OCI-LY7 (cell line): ENCODE data around the gene KPNA2. TPM values are rescaled to one million over a fixed set of nuclear protein-coding genes. Genes with fewer than 3 reads are reported as not detected.
"Not testable (repeated sequence)": the region's sequence is repeated elsewhere in the genome, so short reads cannot be mapped to it uniquely, and the experiment has no call there.

Experiments
- BruUV-seq: library from RNA; stranded (reverse); fragments of 400-500 nt; replicated peaks from 2 replicates; lab custom pipeline; 2021; lab: Mats Ljungman, UMichigan
- CTCF ChIA-PET: fragments of 300-600 bp; sonication (Branson Sonifier 250); formaldehyde crosslinking; loops from one replicate; lab custom pipeline; 2022; ENCODE audit warnings: antibody characterized with exemption; ENCODE audit not compliant: unreplicated experiment; lab: Charles Lee
- POLR2A ChIA-PET: fragments of 300-600 bp; sonication (Branson Sonifier 250); formaldehyde crosslinking; loops from one replicate; lab custom pipeline; 2022; ENCODE audit warnings: antibody characterized with exemption; lab: Charles Lee
- DNase-seq: peaks from one replicate; pipeline ENCODE4 v3.0.0-alpha.2; 2015; ENCODE audit warnings: low spot score
- H2AFZ ChIP-seq: fragments of 200-600 bp; sonication (generic), shearing (Covaris generic); 2 replicates; pipeline ENCODE4 v1.6.1; 2014; ENCODE audit warnings: mild to moderate bottlenecking, antibody characterized with exemption, low read length, moderate library complexity
- H3K27ac ChIP-seq: fragments of 200-600 bp; sonication (generic); 2 replicates; pipeline ENCODE4 v1.5.1; 2014; ENCODE audit warnings: mixed run types, low read depth, mild to moderate bottlenecking, moderate library complexity, low read length, inconsistent platforms; ENCODE audit not compliant: poor library complexity, severe bottlenecking
- H3K36me3 ChIP-seq: fragments of 200-600 bp; sonication (generic); 2 replicates; pipeline ENCODE4 v1.6.1; 2014; ENCODE audit warnings: mild to moderate bottlenecking, antibody characterized with exemption, low read length, moderate library complexity, mixed read lengths; ENCODE audit not compliant: insufficient read depth
- H3K4me1 ChIP-seq: fragments of 200-600 bp; sonication (generic); 2 replicates; pipeline ENCODE4 v1.5.1; 2014; ENCODE audit warnings: mild to moderate bottlenecking, low read length; ENCODE audit not compliant: insufficient read depth, poor library complexity, severe bottlenecking
- H3K4me2 ChIP-seq: fragments of 200-600 bp; sonication (generic); 2 replicates; pipeline ENCODE4 v1.6.1; 2014; ENCODE audit warnings: mild to moderate bottlenecking, low read length
- H3K4me3 ChIP-seq: fragments of 200-600 bp; sonication (generic); 2 replicates; pipeline ENCODE4 v1.5.1; 2014; ENCODE audit warnings: mild to moderate bottlenecking, low read depth, low read length; ENCODE audit not compliant: poor library complexity, severe bottlenecking
- H3K79me2 ChIP-seq: fragments of 200-600 bp; sonication (generic); 2 replicates; pipeline ENCODE4 v1.6.1; 2016; ENCODE audit warnings: low read depth, mild to moderate bottlenecking, low read length, moderate library complexity, mixed read lengths; ENCODE audit not compliant: insufficient read depth
- H3K9me2 ChIP-seq: fragments of 200-600 bp; sonication (generic); 2 replicates; pipeline ENCODE4 v1.6.1; 2016; ENCODE audit warnings: mild to moderate bottlenecking, low read length, mixed read lengths; ENCODE audit not compliant: insufficient read depth
- H3K9me3 ChIP-seq: fragments of 200-600 bp; sonication (generic); 2 replicates; pipeline ENCODE4 v1.6.1; 2014; ENCODE audit warnings: mild to moderate bottlenecking, mixed run types, low read length, mixed read lengths
- H4K20me1 ChIP-seq: fragments of 200-600 bp; sonication (generic); 2 replicates; pipeline ENCODE4 v1.6.1; 2014; ENCODE audit warnings: mild to moderate bottlenecking, antibody characterized with exemption, low read length, moderate library complexity, mixed read lengths; ENCODE audit not compliant: insufficient read depth
- CTCF ChIP-seq: fragments of 200-600 bp; sonication (generic); conservative IDR thresholded peaks from 2 replicates; pipeline ENCODE4 v1.5.1; 2014; ENCODE audit warnings: mild to moderate bottlenecking, antibody characterized with exemption, low read length, moderate library complexity, mixed read lengths
- EZH2phosphoT487 ChIP-seq: fragments of 200-600 bp; sonication (generic); IDR thresholded peaks from 2 replicates; pipeline ENCODE4 v1.6.1; 2018; ENCODE audit warnings: low read depth, borderline replicate concordance, mild to moderate bottlenecking, mixed run types, antibody characterized with exemption, low read length, moderate library complexity, mixed read lengths
- intact Hi-C: fragments of 100-400 bp; cut with micrococcal nuclease; formaldehyde crosslinking; loops from one replicate; pipeline ENCODE4 v1.10.0; 2022; ENCODE audit not compliant: unreplicated experiment
- total RNA-seq, 2 experiments: library from RNA; depleted of rRNA in 1 of 2; stranded (reverse); fragments of >200 nt in 1 of 2; shearing (Covaris generic) in 1 of 2; gene quantifications; 2 replicates each; pipeline ENCODE4 v1.2.3, GENCODE V29; 2014 to 2022

The KPNA2 gene
- total RNA-seq, 2 experiments from 2014 or later, result 253 to 416 TPM

- DNase-seq, H3K79me2 ChIP-seq, H3K4me3 ChIP-seq, H4K20me1 ChIP-seq, BruUV-seq, CTCF ChIA-PET, H3K27ac ChIP-seq, H3K9me3 ChIP-seq, H3K4me2 ChIP-seq, H3K9me2 ChIP-seq, H2AFZ ChIP-seq, H3K4me1 ChIP-seq: not testable (repeated sequence)
- intact Hi-C loops, result loop anchor here (10.0 kb wide), 1 partner anchor 123 kb away; no protein-coding TSS in a partner anchor
- POLR2A ChIA-PET, result interaction anchor here (0.6 to 1.4 kb wide), 4 partner anchors 10 to 563 kb away, joined by 3 to 5 read pairs (median 4); no protein-coding TSS in a partner anchor
- H3K36me3 ChIP-seq, result peaks cover 24% of the 10 kb centered on the region
Measured at GRCh38 chr17:68051321-68052312, 16.1 kb downstream of the KPNA2 start.

GRCh38 chr17:68052810-68053209, 17.3 kb downstream of the KPNA2 start:
- no peak for DNase-seq
- no peak overlapping the region for H2AFZ ChIP-seq
- H3K9me3 ChIP-seq, result no peaks in the 10 kb centered on the region
- H3K36me3 ChIP-seq, result peaks cover 12% of the 10 kb centered on the region
- intact Hi-C loops, result loop anchor here (10.0 kb wide), 1 partner anchor 122 kb away; no protein-coding TSS in a partner anchor
- no peak overlapping the region for H3K4me3 ChIP-seq
- no peak overlapping the region for H3K27ac ChIP-seq
- no peak for TF ChIP-seq EZH2phosphoT487
- no peak for TF ChIP-seq CTCF
- BruUV-seq, result no TSS peak
- ChIA-PET POLR2A (interaction anchor here (0.6 to 1.4 kb wide), 2 partner anchors 28 to 562 kb away, joined by 4 to 5 read pairs; no protein-coding TSS in a partner anchor), CTCF (no interaction called here)
- peaks cover 7% of the 10 kb centered on the region for H3K4me1 ChIP-seq
- no peaks in the 10 kb centered on the region for H4K20me1 ChIP-seq
- H3K4me2 ChIP-seq, result no peak overlapping the region
- H3K79me2 ChIP-seq, result no peaks in the 10 kb centered on the region
- H3K9me2 ChIP-seq, result no peaks in the 10 kb centered on the region

- H2AFZ ChIP-seq, result no peak overlapping the region
- no TSS peak for BruUV-seq
- H3K79me2 ChIP-seq, result no peaks in the 10 kb centered on the region
- H3K4me1 ChIP-seq, result peaks cover 7% of the 10 kb centered on the region
- no peaks in the 10 kb centered on the region for H4K20me1 ChIP-seq
- CTCF ChIA-PET, result no interaction called here
- TF ChIP-seq EZH2phosphoT487 (no peak), CTCF (no peak)
- no peak overlapping the region for H3K27ac ChIP-seq
- H3K4me3 ChIP-seq, result no peak overlapping the region
- H3K9me2 ChIP-seq, result no peaks in the 10 kb centered on the region
- intact Hi-C loops, result loop anchor here (10.0 kb wide), 1 partner anchor 121 kb away; no protein-coding TSS in a partner anchor
- DNase-seq, result no peak
- H3K36me3 ChIP-seq, result peaks cover 6% of the 10 kb centered on the region; the same call in 1 of the 2 replicates
- POLR2A ChIA-PET, result interaction anchor here (0.8 to 1.4 kb wide), 2 partner anchors 28 to 127 kb away, joined by 3 to 5 read pairs; no protein-coding TSS in a partner anchor
- H3K9me3 ChIP-seq, result no peaks in the 10 kb centered on the region
- H3K4me2 ChIP-seq, result no peak overlapping the region
Measured at GRCh38 chr17:68053231-68054013, 17.9 kb downstream of the KPNA2 start.
